GM21423 (cell line): ENCODE results near the gene TAB3.
A peak's percentile ranks its signal among the peaks of the same experiment; 100 is the strongest.

Experiments
- ATAC-seq: cut with Tn5 transposase; IDR thresholded peaks from one replicate; pipeline ENCODE4 v1.9.1; 2021; ENCODE audit warnings: mild to moderate bottlenecking, moderate library complexity; ENCODE audit not compliant: unreplicated experiment

Gene TAB3, protein sequence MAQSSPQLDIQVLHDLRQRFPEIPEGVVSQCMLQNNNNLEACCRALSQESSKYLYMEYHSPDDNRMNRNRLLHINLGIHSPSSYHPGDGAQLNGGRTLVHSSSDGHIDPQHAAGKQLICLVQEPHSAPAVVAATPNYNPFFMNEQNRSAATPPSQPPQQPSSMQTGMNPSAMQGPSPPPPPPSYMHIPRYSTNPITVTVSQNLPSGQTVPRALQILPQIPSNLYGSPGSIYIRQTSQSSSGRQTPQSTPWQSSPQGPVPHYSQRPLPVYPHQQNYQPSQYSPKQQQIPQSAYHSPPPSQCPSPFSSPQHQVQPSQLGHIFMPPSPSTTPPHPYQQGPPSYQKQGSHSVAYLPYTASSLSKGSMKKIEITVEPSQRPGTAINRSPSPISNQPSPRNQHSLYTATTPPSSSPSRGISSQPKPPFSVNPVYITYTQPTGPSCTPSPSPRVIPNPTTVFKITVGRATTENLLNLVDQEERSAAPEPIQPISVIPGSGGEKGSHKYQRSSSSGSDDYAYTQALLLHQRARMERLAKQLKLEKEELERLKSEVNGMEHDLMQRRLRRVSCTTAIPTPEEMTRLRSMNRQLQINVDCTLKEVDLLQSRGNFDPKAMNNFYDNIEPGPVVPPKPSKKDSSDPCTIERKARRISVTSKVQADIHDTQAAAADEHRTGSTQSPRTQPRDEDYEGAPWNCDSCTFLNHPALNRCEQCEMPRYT

DNA sequence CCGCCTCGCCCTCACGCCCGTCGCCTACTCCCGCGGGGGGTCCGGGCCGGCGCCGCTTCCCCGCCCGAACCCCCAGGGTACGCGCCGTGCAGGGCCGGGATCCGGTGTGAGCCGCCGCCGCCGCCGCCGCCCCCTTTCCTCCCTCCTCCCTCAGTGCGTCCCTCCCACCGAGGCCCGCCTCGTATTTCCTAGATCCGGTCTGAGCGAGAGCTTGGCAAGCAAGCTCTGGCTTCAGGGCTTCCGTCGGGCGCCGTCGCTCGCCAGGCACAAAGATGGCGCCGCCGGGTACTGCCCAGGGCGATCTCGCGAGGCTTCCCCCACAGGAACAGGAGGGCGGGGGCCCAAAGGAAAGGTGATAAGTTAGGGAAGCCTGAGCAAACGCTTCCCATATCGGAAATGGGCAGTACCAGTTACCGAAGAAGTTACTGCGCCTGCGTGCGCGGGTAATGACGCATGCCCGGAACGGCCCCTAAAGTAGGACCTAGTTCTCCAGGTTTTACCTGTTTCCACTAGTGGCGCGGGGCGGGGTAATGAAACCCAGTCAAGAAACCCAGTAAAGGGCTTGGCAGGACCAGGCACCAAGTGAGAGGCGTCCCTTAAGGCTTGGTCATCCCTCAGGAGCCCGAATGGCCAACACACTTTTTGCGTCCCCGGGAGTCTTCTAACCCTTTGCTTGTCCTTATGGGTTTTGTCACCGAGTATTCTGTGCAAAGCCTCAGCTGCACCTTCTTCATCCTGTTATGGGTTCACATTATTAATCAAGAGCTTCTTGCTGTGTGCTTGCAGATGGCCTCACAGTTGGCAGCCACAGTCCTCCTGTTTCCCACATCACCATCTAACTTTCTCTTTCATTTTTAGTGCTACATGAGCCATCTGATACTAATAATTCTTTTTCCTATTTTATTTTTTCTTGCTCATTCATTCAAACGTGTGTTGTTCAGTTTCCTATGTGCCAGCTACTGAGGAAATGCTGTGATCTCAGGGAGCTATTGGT is at the start of gene TAB3:
TSS of gene TAB3 (minus strand) at position 108 of the 994 bp plus-strand sequence. CDS start 29,666 bp downstream, outside the sequence.
- peak; percentile 92 for ATAC-seq

DNA sequence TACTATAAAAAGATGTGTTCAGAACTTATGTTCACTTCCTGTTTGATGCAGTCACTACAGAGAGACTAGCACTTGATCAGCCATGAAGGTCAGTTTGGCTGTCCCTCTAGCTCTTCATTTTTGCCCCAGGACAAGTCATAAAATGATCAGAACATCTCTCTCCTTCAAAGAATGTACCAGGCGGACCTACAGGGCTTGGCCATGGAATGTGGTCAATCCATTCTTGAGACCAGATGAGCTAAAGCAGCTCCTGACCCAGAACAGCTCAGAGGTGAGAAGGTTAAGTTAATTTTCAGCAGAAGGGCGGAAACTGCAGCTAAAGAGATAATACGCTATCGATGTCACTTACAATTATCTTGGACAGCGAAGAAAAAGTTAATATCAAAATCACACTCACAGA is 49.2 kb upstream of the TAB3 start:
- no peak for ATAC-seq

DNA sequence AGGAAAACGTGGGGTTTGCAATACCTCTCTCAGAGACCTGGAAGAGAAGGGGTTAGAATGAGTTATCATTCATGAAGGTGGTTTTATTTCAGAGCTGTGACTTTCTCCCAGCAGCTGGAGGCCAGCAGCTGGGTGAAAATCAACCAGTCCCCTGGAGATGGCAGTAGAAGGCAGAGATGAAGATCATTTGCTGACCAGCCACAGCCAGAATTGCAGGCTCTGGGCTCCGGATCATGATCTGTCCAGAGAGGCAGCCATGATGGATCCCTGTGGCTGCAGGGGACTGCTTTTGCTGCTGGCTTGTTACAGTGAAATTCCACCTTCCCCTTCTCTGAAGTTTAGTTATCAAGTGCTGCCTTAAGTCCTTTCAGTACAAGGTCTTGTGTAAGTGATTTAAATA is 46.9 kb upstream of the TAB3 start:
- no peak for ATAC-seq

DNA sequence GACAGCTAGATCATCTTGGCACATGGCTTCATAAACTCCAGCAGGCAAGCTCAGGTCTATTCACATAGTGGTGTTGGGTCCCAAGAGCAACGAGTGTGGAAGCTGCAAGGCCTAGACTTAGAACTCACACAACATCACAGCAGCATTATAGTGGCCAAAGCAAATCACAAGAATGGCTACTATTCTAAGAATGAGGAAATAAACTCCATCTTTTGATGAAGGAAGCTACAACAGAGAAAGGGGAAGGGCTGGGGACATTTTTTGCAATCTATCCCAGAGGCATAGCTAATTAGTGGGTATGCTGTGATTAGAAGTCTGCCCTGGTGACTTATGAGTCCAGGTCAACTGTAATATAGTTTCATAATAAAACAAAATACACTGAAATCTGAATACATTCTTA is 42.9 kb upstream of the TAB3 start:
- no peak for ATAC-seq

DNA sequence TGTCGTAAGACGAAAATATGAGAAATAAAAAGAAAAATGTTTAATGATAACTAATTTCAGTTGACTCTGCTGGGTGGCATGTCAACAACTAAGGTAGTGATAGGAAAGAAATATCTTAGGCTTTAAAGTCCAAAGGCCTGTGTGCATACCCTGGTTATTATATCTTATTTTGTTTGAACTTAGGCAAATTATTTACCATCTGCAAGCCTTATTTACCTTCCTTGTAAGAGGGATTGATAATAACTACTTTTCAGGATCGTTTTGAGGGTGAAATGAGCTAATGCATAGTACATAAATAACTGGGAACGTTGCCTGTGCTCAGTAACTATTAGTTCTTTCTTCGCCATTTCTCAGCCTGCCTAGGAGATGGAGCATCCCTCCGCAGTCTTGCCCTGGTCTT is 41.6 kb upstream of the TAB3 start:
- no peak for ATAC-seq

DNA sequence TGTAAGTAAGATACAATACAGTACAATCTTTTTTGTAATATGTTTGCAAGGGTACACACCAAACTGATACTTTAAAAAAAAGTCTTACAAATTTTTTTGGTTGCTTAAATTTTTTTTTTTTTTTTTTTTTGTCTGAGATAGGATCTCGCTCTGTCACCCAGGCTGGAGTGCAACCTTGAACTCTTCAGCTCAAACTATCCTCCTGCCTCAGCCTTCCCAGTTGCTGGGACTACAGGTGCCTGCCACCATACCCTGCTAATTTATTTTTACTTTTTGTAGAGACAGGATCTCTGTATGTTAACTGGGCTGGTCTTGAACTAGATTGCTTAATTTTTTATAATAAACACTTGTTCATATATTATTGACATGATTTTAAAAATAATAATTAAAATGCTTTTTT is 41.1 kb upstream of the TAB3 start:
- ATAC-seq = no peak

DNA sequence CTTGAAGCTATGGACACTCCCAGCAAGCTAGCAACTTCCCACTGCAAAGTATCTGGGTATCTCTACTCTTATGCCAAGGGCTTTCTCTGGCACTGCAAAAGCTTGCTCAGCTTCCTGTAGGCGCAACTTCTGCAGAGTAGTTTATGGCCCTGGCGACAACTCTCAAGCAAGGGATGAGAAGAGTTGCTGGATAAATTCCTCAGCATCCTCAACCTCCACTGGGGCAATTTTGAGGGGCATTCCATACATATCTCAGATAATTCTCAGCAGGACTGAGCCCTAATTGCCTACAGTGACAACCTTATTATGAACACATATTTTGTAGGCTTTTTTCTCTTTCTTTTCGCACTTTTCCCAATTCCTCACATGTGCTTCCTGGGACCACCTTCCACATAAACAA is 31.2 kb upstream of the TAB3 start:
- no peak for ATAC-seq

DNA sequence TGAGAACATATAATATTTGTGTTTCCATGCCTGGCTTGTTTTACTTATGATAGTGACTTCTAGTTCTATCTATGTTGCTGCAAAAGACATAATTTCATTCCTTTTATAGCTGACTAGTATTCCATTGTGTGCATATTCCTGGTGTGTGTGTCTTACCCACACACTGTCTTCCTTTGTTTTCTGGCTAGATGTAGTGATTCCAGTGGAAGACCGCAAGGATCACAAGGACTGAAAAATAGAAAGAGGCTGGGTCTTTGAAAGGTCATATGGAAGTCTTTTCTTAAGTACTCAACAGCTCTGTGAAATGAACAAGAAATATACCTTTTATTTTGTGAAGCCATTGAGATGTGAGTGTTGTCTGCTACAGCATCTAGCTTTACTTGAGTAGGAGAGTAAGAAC is 29.4 kb upstream of the TAB3 start:
- no peak for ATAC-seq

DNA sequence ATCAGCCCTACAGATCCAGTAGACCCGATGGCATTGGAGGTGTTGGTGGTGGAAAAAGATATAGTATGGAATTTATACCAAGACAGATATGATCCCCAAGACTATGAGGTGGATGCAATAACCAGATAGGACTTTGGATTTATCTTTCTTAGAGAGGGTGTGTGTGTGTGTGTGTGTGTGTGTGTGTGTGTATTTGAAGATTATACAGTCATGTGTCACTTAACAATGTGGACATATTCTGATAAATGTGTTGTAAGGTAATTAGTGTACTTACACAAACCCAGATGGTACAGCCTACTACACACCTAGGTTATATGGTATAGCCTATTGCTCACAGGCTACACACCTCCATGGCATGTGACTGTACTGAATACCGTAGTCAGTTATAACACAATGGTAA is 24.4 kb upstream of the TAB3 start:
- no peak for ATAC-seq

DNA sequence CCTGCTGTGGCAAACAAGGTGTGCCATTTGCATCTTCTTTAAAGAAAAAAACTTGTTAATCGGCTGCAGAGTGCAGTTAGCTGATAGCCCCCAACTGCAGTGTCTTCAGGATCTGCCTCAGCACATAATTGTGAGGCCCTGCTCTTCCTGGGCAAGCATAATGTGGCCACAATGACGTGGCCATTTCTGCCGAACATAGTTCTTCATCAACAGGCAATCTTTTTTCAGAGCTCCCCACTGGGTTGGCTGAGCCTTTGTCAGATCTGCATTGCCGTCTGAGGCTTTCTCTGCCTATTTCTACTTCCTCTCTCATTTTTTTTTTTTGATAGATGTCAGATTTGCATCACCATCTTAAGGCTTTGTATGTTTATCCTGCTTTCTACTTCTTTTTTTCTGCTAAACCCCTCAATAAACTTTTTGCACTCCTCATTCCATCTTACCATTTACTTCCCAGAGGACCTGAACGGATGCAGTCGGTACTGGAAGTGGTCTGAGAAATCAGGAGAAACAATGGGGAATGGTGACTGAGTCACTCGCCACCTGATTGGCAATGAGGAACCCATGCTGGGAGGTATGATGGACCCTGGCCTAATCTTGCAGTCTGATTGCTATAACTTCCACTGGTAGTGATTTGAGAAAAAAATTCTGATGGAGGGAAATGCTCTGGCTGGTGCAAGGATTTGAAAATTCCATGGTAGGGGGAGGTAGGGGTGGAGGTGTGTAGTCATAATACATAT is 21.2 kb upstream of the TAB3 start:
- ATAC-seq = no peak

DNA sequence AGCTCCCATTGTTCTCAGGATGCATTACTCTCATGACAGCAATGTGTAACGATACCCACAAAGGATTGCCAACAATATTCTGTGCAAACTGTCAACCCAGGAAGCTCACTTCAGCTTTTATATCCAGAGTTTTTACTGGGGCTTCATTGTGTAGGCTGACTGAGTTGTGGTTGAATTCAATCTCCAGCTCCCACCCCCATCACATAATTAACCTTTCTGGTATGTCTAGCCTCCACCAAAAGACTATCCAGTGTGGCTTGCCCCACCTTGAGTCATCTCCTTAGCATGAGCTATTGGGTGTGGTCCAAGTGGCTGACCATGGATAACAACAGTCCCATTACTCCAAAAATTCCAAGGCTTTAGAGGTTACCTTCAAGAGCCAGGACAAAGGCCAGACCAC is 17.7 kb upstream of the TAB3 start:
- ATAC-seq = no peak

DNA sequence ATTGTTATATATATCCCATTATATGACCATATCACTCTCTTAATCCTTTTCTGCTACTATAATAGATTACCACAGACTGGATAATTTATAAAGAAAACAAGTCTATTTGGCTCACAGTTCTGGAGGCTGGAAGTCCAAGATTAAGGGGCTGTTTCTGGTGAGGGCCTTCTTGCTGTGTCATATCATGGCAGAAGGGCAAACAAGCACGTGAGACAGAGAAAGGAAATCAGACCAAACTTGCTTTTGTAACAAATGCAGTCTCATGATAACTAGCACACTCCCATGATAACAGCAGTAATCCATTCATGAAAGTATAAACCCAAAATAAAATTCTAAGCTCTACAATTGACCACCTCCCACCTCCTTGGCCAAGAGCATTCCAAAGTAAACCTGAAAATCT is 16.3 kb upstream of the TAB3 start:
- no peak for ATAC-seq

DNA sequence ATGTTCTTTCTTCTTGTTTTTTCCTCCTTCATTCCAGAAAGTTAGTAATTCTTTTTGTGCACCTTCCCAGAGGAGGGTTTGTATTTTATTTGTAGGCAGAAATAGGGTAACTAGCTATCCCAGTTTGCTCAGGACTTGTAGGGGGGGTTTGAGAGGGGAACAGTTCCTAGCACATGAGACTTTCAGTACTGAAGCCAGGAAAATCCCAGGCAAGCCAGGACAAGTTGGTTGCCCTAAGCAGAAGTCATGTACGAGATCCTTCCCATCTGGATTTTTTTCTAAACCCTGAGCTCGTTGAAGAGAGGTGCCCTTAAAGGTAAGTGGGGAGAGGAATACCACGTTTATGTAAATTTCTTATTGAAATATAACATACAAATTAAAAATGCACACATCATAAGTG is 15.6 kb upstream of the TAB3 start:
- no peak for ATAC-seq

DNA sequence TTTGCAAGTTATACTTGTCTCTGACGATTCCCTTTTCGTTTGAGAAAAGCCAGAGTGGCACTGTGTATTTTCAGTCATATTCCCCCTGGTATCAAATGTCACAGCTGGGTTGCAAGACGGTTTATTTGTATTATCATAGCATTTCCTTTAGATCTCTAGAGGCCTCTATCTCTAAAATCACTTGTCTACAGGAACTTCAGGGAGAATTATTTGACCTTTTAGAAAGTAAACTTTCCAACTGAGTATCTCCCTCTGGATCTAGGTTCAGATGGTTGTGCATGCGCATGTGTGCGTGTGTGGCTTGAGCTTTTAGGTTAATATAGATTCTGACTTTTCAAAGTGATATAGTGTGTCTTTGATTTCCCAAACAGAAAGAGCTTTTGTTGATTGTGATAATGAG is 15.1 kb upstream of the TAB3 start:
- no peak for ATAC-seq

DNA sequence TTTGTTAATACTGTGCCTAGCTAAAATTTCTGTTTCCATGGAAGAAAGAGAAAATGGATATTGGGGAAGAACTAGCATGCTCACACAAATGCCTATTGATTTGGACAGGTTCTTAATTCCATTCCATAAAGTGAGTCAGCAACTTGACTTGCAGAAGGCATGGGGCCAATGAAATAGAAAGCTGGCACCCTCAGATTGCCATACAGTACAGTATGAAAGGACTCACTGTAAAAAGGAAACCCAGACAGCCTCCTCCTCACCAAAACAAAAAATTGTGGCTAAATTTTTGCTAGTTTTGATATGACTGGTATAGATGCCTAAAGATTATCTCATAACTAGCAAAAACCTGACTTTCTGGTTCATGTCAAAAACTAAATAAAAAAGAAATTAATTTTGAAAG is 11.2 kb upstream of the TAB3 start:
- no peak for ATAC-seq

DNA sequence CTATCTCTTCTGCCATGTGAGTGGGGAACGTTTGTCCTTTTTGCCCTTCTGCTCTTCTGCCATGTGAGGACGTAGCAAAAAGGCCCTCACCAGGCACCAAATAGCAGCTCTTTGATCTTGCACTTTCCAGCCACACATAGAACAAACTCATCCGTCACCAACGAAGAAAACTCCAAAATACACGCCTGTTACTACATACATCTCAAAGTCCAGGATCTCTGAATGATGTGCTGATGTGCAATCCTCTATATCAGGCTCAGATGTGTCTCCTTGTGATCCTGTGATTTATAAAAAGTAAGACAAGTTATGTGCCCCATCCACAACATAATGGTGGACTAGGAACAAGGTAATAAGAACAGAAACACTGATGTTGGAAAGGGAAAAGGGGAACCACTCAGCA is 9.8 kb upstream of the TAB3 start:
- ATAC-seq = no peak

DNA sequence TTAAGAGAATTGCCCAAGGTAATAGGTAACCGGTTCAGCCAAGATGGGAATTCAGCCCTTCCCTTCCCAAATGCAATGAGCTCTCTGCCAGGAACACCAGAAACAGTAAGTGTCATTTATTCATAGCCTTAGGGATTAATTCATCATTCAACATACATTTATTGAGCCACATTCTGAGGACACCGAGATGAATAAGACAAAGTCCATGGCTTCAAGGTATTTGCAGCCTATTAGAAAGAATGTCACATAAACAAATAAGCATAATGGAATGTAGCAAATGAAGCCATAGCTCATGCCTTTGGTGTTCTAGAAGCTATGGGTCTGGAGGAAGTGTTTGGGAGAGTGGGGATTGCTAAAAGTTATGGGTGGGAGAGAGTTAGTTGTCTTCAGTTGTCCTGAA is 6.3 kb upstream of the TAB3 start:
- ATAC-seq = no peak

DNA sequence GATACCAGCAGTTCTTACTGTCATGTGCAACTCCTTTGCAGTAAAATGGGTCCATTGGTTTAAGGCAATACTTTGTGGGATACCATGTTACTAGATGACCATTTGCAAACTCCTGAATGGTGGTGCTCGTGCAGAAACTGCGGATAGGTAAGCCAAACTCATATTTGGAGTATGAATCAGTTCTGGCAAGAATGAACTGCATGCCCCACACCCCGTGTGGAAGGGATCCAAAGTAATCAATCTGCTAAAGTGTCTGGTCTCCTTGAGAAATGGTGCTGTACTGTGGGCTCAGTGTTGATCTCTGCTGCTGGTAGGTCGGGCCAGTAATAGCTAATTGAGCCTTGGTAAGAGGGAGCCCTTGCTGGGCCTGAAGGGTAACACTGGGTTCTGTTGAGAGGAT is 4.2 kb upstream of the TAB3 start:
- no peak for ATAC-seq

DNA sequence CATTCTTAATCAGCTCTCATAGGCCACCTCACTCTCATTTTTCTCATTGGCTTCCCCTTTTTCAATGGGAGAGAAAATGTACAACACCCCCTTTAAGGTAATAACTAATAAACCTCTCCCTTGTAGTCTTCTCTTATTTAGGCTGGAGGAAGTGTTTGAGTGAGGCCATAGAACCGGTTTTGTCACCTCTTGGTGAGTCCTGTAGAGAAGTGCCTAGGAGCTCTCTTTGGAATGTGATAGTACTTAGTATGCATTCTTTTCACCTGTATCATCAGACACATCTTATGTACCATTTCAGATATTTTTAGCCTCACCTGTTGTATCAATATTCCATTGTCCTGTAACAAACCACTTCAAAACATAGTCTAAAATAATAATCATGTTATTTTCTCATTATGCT is 3.5 kb upstream of the TAB3 start:
- ATAC-seq = no peak

DNA sequence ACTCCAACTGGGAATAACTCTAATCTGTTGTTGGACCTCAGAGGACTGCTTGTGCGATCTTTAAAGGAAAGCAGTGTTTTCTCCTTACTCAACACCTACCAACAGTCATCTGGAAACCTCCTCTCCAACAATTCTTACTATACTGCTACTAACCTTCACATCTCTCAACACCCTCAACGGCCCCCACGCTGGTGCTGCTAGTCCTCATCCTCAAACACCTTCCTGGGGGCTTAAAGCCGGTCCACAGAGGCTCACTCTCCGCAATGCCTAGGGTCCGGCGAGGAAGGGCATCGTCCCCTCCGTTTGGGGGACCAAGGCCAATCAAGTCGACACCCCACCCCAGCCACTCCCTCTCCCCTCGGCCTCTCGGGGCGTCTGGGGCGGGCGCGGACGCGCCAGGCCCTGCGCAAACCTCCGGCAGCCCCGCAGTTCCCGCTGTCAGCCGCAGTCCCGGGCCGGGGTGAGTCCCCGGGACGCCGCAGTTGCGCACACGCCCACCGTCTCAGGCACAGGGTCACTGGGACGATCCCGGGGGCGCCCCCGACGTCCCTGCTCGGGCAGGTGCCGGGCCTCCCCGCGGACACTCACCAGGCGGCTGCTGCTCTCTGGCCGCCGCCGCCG is 418 bp downstream of the TAB3 start:
- peak; percentile 23 for ATAC-seq
